ENCODE results near the gene NOP10.
"Not testable (repeated sequence)": the region's sequence is repeated elsewhere in the genome, so short reads cannot be mapped to it uniquely, and the experiment has no call there.

Gene NOP10

GRCh38 chr15:34342737-34343575 lies at the start of gene NOP10, which contains the start of gene NUTM1:
NOP10 (minus strand) TSS chr15:34343136; CDS start chr15:34343073, 63 bp downstream.
NUTM1 (plus strand) TSS chr15:34343315; CDS start chr15:34343697, 382 bp downstream.
- DNase-seq (ENCODE audit: low read depth) = peak; percentile 89

- DNase-seq (ENCODE audit: low read depth) = not testable (repeated sequence)
These were observed 46.7 kb upstream of the NOP10 start for GRCh38 chr15:34389594-34390086.

- not testable (repeated sequence) for DNase-seq (ENCODE audit: low read depth)
These were observed 39.0 kb upstream of the NOP10 start for GRCh38 chr15:34381829-34382521.

- not testable (repeated sequence) for DNase-seq (ENCODE audit: low read depth)
These were observed 37.6 kb upstream of the NOP10 start for GRCh38 chr15:34380491-34380890.

DNA sequence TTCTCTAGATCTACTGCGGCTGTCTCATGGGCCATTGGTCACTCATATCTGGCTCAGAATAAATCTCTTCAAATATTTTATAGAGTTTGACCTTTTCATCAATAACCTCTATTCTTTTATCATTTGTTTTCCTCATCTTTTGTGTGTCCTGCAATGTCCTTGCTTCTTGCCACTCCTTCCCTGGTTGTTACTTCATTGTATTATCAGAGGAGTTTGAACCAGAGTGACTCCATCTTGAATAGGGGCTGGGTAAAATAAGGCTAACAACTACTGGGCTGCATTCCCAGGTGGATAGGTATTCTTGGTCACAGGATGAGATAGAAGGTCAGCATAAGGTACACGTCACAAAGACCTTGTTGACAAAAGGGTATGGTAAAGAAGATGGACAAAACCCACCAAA lies 33.9 kb upstream of the NOP10 start:
- DNase-seq (ENCODE audit: low read depth) = no peak

DNA sequence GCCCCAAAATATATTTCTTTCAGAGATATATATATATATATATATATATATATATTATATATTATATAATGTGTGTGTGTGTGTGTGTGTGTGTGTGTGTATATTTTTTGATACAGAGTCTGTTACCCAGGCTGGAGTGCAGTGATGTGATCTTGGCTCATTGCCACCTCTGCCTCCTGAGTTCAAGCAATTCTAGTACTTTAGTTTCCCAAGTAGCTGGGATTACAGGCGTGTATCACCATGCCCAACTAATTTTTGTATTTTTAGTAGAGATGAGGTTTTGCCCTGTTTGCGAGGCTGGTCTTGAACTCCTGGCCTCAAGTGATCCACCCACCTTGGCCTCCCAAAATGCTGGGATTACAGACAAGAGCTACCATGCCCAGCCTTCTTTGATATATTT lies 32.6 kb upstream of the NOP10 start:
- DNase-seq (ENCODE audit: low read depth) = not testable (repeated sequence)

DNA sequence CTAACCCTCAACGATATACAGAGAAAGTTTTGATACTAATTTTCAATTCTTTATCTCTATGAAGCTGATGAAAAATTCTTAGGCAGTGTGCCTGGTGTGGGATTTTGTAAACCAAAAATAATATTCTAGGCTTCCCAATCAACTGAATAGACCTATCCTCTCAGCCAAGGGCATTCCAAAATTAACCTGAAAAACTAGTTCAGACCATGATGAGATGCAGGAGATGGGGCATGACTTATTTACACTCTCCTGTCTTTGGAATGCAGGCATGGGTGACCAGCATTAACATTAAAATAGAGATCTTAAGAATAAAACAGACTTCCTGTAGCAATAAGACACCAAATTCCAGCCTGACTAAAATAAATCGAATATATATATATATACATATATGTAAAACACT lies 31.9 kb upstream of the NOP10 start:
- no peak for DNase-seq (ENCODE audit: low read depth)

GRCh38 chr15:34373951-34374350 lies 31.0 kb upstream of the NOP10 start:
- DNase-seq (ENCODE audit: low read depth) = no peak

DNA sequence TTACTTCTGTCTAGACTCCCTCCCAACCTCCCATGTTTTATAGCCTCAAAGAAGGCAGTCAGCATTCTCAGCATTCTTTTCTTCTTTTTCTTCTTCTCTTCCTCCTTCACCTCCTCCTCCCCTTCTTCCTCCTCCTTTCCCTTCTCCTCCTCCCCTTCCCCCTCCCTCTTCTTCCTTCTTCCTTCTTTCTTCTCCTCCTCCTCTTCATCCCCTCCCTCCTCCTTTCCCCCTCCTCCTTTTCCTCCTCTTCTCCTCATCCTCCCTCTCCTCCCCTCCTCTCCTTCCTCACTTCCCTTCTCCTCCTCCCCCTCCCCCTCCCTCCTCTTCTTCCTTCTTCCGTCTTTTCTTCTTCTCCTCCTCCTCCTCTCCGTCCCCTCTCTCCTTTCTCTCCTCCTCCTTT lies 27.7 kb upstream of the NOP10 start:
- DNase-seq (ENCODE audit: low read depth) = no peak

DNA sequence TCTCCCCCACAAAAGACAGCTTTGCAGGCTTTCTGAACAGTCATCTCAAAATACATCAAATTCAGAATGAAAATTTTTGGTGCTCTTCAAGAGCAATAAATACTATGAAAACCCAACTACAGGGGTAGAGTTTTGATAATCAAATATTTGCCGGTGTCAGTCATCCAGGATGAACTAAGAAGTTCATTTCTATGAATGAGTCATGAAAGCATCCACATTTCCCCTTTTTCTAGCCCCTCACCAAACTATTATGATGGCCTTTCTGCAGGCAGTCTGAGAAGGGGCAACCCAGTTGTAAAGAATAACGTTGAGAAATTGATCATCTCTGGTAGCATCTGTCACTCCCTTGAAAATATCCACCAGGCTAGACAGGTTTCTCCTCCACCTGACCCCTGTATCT lies 27.2 kb upstream of the NOP10 start:
- DNase-seq (ENCODE audit: low read depth) = no peak

GRCh38 chr15:34367101-34368081 lies 24.5 kb upstream of the NOP10 start, which contains the start of gene LPCAT4:
LPCAT4 (minus strand) TSS chr15:34367196; CDS start chr15:34367100, 96 bp downstream.
- DNase-seq (ENCODE audit: low read depth) = peak; percentile 80

DNA sequence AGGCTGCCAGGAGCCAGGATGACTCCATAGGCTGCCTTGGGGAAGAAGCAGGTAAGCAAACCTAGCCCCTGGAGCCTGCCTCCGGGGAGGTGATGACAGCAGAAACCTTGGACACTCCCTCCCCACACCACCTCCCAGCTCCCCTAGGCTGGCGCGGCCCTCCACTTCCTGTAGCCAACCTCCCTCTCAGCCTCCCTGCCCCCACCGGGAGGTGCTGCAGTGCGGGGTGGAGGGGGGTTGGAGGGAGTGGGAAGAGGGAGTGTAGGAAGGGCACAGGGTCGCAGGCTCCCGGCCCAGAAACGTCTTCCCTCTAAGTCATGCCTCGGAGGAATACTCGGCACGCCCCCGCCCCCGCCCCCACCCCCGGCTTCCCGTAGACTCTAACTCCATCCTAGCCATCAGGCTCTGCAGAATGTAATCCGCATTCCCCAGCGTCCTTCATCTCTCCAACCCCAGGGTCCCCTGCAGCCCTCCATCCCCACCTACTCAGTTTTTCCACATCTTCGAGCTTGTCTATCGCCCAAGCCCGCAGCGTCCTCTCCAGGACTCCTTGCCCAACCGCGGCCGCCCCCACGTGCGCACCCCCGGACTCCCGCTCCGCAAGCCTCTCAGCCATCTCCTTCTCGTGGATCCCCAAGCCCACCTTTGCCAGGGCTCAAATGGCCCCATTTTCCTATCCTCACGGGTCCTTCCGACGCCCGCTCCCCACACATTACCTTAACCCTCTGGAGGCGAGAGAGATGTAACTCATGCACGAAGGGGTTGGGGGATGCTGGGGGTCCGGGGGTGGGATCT lies 23.5 kb upstream of the NOP10 start:
- peak; percentile 17 for DNase-seq (ENCODE audit: low read depth)

- no peak for DNase-seq (ENCODE audit: low read depth)
These were observed 22.9 kb upstream of the NOP10 start for GRCh38 chr15:34365836-34366235.

GRCh38 chr15:34365091-34365825 lies 22.3 kb upstream of the NOP10 start:
- DNase-seq (ENCODE audit: low read depth) = no peak

DNA sequence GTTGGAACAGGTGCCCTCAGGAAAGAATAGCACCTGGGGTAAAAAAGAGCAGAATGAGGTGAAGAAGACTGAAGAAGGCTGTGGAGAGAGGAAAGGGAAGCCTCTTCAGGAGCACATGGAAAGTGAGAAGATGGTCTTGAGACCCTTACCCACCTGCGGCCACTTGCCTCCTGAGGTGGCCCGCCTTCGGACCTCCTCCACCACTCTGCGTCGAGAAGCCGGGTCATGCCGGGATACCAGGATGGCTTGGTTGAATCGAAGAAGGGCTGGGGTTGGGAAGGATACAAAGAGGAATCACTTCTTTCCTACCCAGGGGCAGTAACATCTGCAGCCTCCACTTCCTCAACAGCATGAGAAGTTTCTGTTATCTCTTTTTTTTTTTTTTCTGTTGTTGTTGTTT lies 21.1 kb upstream of the NOP10 start:
- DNase-seq (ENCODE audit: low read depth) = no peak

- no peak for DNase-seq (ENCODE audit: low read depth)
These were observed 19.3 kb upstream of the NOP10 start for GRCh38 chr15:34362047-34362773.

DNA sequence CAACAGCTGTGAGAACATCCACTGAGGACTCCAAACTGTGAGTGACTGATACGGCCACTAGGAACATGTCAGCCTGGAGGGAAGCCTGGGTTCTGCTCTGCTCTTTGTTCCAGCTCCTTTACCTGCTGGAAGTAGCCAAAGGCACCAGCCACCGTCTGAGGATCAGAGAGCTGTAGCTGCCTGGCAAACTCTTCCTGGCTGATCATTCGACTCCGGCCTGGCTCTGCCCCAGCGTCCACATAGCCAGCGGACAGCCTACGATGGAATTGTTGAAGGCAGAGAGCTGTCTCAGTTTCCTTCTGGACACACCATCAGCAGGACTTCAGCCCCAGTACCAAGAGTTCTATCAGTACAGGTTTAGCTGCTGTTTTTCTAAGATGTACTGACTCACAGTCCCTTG lies 18.3 kb upstream of the NOP10 start:
- DNase-seq (ENCODE audit: low read depth) = no peak

GRCh38 chr15:34360298-34360697 lies 17.4 kb upstream of the NOP10 start:
- no peak for DNase-seq (ENCODE audit: low read depth)

DNA sequence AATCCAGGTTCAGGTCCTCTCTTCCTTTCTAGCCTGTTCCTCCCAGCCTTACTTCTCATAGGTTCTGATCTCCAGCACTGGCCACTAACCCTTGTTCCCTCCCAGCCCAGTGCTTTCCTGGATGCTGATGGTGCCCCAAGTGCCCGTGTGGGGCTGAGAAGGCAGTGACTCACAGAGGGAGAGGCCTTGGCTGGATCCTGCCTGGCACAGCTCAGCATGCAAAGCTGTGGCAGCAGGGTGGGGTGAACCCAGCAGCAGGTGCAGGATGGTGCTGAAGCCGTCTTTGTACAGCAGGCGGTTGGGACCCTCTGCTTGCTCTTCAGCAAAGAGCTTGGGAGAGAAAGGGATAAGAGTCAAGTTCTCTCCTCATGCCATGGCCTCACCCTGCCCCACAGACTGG lies 16.5 kb upstream of the NOP10 start:
- no peak for DNase-seq (ENCODE audit: low read depth)

- no peak for DNase-seq (ENCODE audit: low read depth)
These were observed 16.0 kb upstream of the NOP10 start for GRCh38 chr15:34358948-34359347.

Data from fibroblast of gingiva (primary cell).